Karpas-422 (cell line): Measurements from ENCODE around the gene OTUB2. TPM values are rescaled to one million over a fixed set of nuclear protein-coding genes. Genes with fewer than 3 reads are reported as not detected.

Experiments used
- DNase-seq: peaks from one replicate; pipeline ENCODE4 v3.0.0-alpha.2; 2015
- H2AFZ ChIP-seq: fragments of 200-600 bp; sonication (generic); 2 replicates; pipeline ENCODE4 v1.6.1; 2014; ENCODE audit warnings: antibody characterized with exemption, low read length, mixed read lengths
- H3K27ac ChIP-seq: fragments of 200-600 bp; sonication (generic); 2 replicates; pipeline ENCODE4 v1.5.1; 2014; ENCODE audit warnings: mild to moderate bottlenecking, low read length, moderate library complexity
- H3K27me3 ChIP-seq: fragments of 200-600 bp; sonication (generic); 2 replicates; pipeline ENCODE4 v1.6.1; 2014; ENCODE audit warnings: low read length, mixed read lengths
- H3K36me3 ChIP-seq: fragments of 200-600 bp; sonication (generic); 2 replicates; pipeline ENCODE4 v1.6.1; 2014; ENCODE audit warnings: low read length, mixed read lengths; ENCODE audit not compliant: insufficient read depth
- H3K4me1 ChIP-seq: fragments of 200-600 bp; sonication (generic); 2 replicates; pipeline ENCODE4 v1.6.1; 2014; ENCODE audit warnings: mild to moderate bottlenecking, low read length, mixed read lengths
- H3K4me2 ChIP-seq: fragments of 200-600 bp; sonication (generic); 2 replicates; pipeline ENCODE4 v1.6.1; 2014; ENCODE audit warnings: low read length, low read depth, mild to moderate bottlenecking; ENCODE audit not compliant: poor library complexity, severe bottlenecking
- H3K4me3 ChIP-seq: fragments of 200-600 bp; sonication (generic); 2 replicates; pipeline ENCODE4 v1.5.1; 2014; ENCODE audit warnings: mild to moderate bottlenecking, antibody characterized with exemption, low read length, mixed read lengths
- H3K79me2 ChIP-seq: fragments of 200-600 bp; sonication (generic); 2 replicates; pipeline ENCODE4 v1.6.1; 2014; ENCODE audit warnings: mild to moderate bottlenecking, low read length, mixed read lengths
- H3K9ac ChIP-seq: fragments of 200-600 bp; sonication (generic); 2 replicates; pipeline ENCODE4 v1.6.0; 2014; ENCODE audit warnings: low read length
- H3K9me2 ChIP-seq: fragments of 200-600 bp; sonication (generic), shearing (Covaris generic); replicated peaks from 2 replicates; pipeline ENCODE4 v1.6.0; 2014; ENCODE audit warnings: mild to moderate bottlenecking, low read length, moderate library complexity; ENCODE audit not compliant: insufficient read depth
- H3K9me3 ChIP-seq: fragments of 300-700, 200-600 bp; sonication (generic); 2 replicates; pipeline ENCODE4 v1.6.1; 2014; ENCODE audit warnings: low read length, mixed read lengths
- H4K20me1 ChIP-seq: fragments of 200-600 bp; sonication (generic); 2 replicates; pipeline ENCODE4 v1.6.1; 2014; ENCODE audit warnings: mild to moderate bottlenecking, antibody characterized with exemption, low read length, low read depth; ENCODE audit not compliant: insufficient read depth
- total RNA-seq: library from RNA; depleted of rRNA; stranded (reverse); fragments of >200 nt; shearing (Covaris generic); gene quantifications from 2 replicates; pipeline ENCODE4 v1.2.3, GENCODE V29; 2014; ENCODE audit warnings: low replicate concordance; rRNA removed

Gene OTUB2
- total RNA-seq, 1 experiment from 2014 or later, result not detected

- Histone ChIP-seq H4K20me1 (peaks cover 6% of the 10 kb centered on the region; the same call in 1 of the 2 replicates), H3K9me2 (no peaks in the 10 kb centered on the region), H3K27ac (no peak overlapping the region), H3K4me1 (no peaks in the 10 kb centered on the region), H3K79me2 (no peaks in the 10 kb centered on the region), H3K9ac (no peak overlapping the region), H3K4me3 (no peak overlapping the region), H2AFZ (no peak overlapping the region), H3K27me3 (no peaks in the 10 kb centered on the region), H3K36me3 (no peaks in the 10 kb centered on the region), H3K4me2 (no peak overlapping the region), H3K9me3 (no peaks in the 10 kb centered on the region)
- DNase-seq, result no peak
Measured at GRCh38 chr14:94088516-94088915, 62.4 kb downstream of the OTUB2 start.

DNA sequence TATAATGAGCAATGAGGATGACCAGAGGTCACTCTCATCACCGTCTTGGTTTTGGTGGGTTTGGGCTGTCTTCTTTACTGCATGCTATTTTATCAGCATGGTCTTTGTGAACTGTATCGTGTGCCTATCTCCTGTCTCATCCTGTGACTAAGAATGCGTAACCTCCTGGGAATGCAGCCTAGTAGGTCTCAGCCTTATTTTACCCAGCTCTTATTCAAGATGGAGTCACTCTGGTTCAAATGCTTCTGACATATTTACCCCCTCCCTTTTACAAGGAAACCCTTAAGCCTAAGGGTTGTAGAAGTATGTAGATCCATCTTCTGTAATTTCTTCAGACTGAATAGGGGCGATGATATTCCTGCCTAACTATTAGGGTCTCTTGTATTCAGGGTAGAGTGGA, 63.3 kb downstream of the OTUB2 start:
- Histone ChIP-seq H3K36me3 (no peaks in the 10 kb centered on the region), H3K27ac (no peak overlapping the region), H3K4me2 (no peak overlapping the region), H3K9ac (no peak overlapping the region), H3K9me3 (no peaks in the 10 kb centered on the region), H2AFZ (no peak overlapping the region), H3K9me2 (no peaks in the 10 kb centered on the region), H3K27me3 (no peaks in the 10 kb centered on the region), H3K4me1 (no peaks in the 10 kb centered on the region), H4K20me1 (peaks cover 9% of the 10 kb centered on the region; the same call in 1 of the 2 replicates), H3K4me3 (no peak overlapping the region), H3K79me2 (no peaks in the 10 kb centered on the region)
- no peak for DNase-seq

- Histone ChIP-seq H3K9me2 (no peaks in the 10 kb centered on the region), H3K79me2 (no peaks in the 10 kb centered on the region), H3K4me1 (no peaks in the 10 kb centered on the region), H3K9me3 (no peaks in the 10 kb centered on the region), H2AFZ (no peak overlapping the region), H3K9ac (no peak overlapping the region), H3K27me3 (no peaks in the 10 kb centered on the region), H3K36me3 (no peaks in the 10 kb centered on the region), H3K27ac (no peak overlapping the region), H4K20me1 (peaks cover 9% of the 10 kb centered on the region; the same call in 1 of the 2 replicates), H3K4me3 (no peak overlapping the region), H3K4me2 (no peak overlapping the region)
- no peak for DNase-seq
Measured at GRCh38 chr14:94093418-94093817, 67.3 kb downstream of the OTUB2 start.

DNA sequence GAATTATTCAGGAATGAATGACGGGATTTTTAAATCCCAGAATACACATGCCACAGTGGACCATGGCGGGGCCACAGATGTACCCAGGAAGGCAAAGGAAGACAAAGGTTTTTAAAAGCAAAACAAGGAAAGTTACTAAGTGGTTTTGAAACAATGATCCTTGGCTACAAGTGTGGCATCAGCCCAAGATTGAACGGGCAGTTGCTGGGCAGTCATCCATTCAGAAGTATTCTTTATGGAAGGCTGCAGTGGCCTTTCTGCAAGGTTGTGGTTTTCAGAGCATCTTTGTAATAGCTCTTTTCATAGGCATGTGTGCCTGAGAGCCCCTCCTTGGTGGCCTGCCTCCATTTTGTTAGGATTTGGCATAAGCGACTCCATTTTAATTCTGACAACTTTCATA, 71.0 kb downstream of the OTUB2 start:
- Histone ChIP-seq H3K9me3 (no peaks in the 10 kb centered on the region), H3K27me3 (no peaks in the 10 kb centered on the region), H3K4me2 (no peak overlapping the region), H3K9ac (no peak overlapping the region), H4K20me1 (peaks cover 5% of the 10 kb centered on the region; the same call in 1 of the 2 replicates), H3K9me2 (no peaks in the 10 kb centered on the region), H3K4me3 (no peak overlapping the region), H3K79me2 (no peaks in the 10 kb centered on the region), H3K27ac (no peak overlapping the region), H2AFZ (no peak overlapping the region), H3K36me3 (no peaks in the 10 kb centered on the region), H3K4me1 (no peaks in the 10 kb centered on the region)
- DNase-seq, result no peak

Other genes with a start within 250 kb of the OTUB2 start
- not detected in 2 replicates for gene PRIMA1, start 237.9 kb upstream of the OTUB2 start, total RNA-seq
- not detected in 2 replicates for gene FAM181A, start 99.0 kb upstream of the OTUB2 start, total RNA-seq
- 0.69 and 2.3 TPM in 2 replicates for gene ASB2, start 49.8 kb upstream of the OTUB2 start, total RNA-seq
- gene CCDC197, start 29.0 kb upstream of the OTUB2 start, total RNA-seq, result not detected in 2 replicates
- 217 and 248 TPM in 2 replicates for gene DDX24, start 54.9 kb downstream of the OTUB2 start, total RNA-seq
- gene IFI27L1, start 55.0 kb downstream of the OTUB2 start, total RNA-seq, result 7.8 and 17.6 TPM in 2 replicates
- gene IFI27, start 84.4 kb downstream of the OTUB2 start, total RNA-seq, result 0.48 and 1.1 TPM in 2 replicates
- 118 and 145 TPM in 2 replicates for gene IFI27L2, start 103.3 kb downstream of the OTUB2 start, total RNA-seq
- gene PPP4R4, start 148.0 kb downstream of the OTUB2 start, total RNA-seq, result 0.75 and 0.79 TPM in 2 replicates